ENCODE data around the gene WTIP.
"Not testable (repeated sequence)": the region's sequence is repeated elsewhere in the genome, so short reads cannot be mapped to it uniquely, and the experiment has no call there.

WTIP gene

GRCh38 chr19:34480971-34481841 is at the start of gene WTIP:
TSS of gene WTIP (plus strand) at chr19:34481758. CDS start at chr19:34481975, 217 bp downstream.
- no peak for DNase-seq (ENCODE audit: low read depth)

GRCh38 chr19:34432797-34433196 is 48.8 kb upstream of the WTIP start:
- no peak for DNase-seq (ENCODE audit: low read depth)

GRCh38 chr19:34436716-34437115 is 44.8 kb upstream of the WTIP start:
- no peak for DNase-seq (ENCODE audit: low read depth)

- no peak for DNase-seq (ENCODE audit: low read depth)
Measured at GRCh38 chr19:34448191-34448590, 33.4 kb upstream of the WTIP start.

- no peak for DNase-seq (ENCODE audit: low read depth)
Measured at GRCh38 chr19:34452723-34453122, 28.8 kb upstream of the WTIP start.

- no peak for DNase-seq (ENCODE audit: low read depth)
Measured at GRCh38 chr19:34454091-34454490, 27.5 kb upstream of the WTIP start.

GRCh38 chr19:34454685-34455084 is 26.9 kb upstream of the WTIP start:
- DNase-seq (ENCODE audit: low read depth) = no peak

GRCh38 chr19:34455783-34456480 is 25.6 kb upstream of the WTIP start:
- DNase-seq (ENCODE audit: low read depth) = not testable (repeated sequence)

- DNase-seq (ENCODE audit: low read depth) = no peak
Measured at GRCh38 chr19:34457446-34457845, 24.1 kb upstream of the WTIP start.

GRCh38 chr19:34458677-34459076 is 22.9 kb upstream of the WTIP start:
- no peak for DNase-seq (ENCODE audit: low read depth)

GRCh38 chr19:34459614-34460013 is 21.9 kb upstream of the WTIP start:
- DNase-seq (ENCODE audit: low read depth) = no peak

GRCh38 chr19:34461375-34462100 is 20.0 kb upstream of the WTIP start:
- DNase-seq (ENCODE audit: low read depth) = no peak

GRCh38 chr19:34464785-34465184 is 16.8 kb upstream of the WTIP start:
- not testable (repeated sequence) for DNase-seq (ENCODE audit: low read depth)

GRCh38 chr19:34468409-34468808 is 13.1 kb upstream of the WTIP start:
- DNase-seq (ENCODE audit: low read depth) = no peak

GRCh38 chr19:34469026-34469425 is 12.5 kb upstream of the WTIP start:
- not testable (repeated sequence) for DNase-seq (ENCODE audit: low read depth)

GRCh38 chr19:34471906-34472700 is 9.5 kb upstream of the WTIP start:
- DNase-seq (ENCODE audit: low read depth) = no peak

- DNase-seq (ENCODE audit: low read depth) = no peak
Measured at GRCh38 chr19:34474233-34474989, 7.1 kb upstream of the WTIP start.

GRCh38 chr19:34475026-34475974 is 6.3 kb upstream of the WTIP start:
- DNase-seq (ENCODE audit: low read depth) = no peak

GRCh38 chr19:34475975-34476594 is 5.5 kb upstream of the WTIP start:
- no peak for DNase-seq (ENCODE audit: low read depth)

All from T-helper 22 cell (primary cell).